Right cardiac atrium (tissue), 5 donors: ENCODE results near the gene KCNA2. TPM values are rescaled to one million over a fixed set of nuclear protein-coding genes. Genes with fewer than 3 reads are reported as not detected.

Experiments used
- ATAC-seq, 2 donors: fragments of 200-7000 bp; cut with Tn5 transposase; one replicate each; pipeline versions ENCODE4 v1.8.0 to v1.9.1; 2020; ENCODE audit warnings: moderate library complexity in 2 of 2, mild to moderate bottlenecking in 1 of 2
- DNase-seq, 3 donors: peaks; one replicate each; pipeline ENCODE4 v3.0.0-alpha.2; 2020
- H3K27ac ChIP-seq: one replicate; pipeline ENCODE4 v1.5.1; 2013; ENCODE audit warnings: mild to moderate bottlenecking, low read length, control low read depth, moderate library complexity
- H3K27me3 ChIP-seq: one replicate; pipeline ENCODE4 v1.6.1; 2013; ENCODE audit not compliant: control insufficient read depth, insufficient read depth
- H3K4me1 ChIP-seq: one replicate; pipeline ENCODE4 v1.6.1; 2013; ENCODE audit warnings: low read length; ENCODE audit not compliant: control insufficient read depth, insufficient read depth
- H3K4me3 ChIP-seq: one replicate; pipeline ENCODE4 v1.5.1; 2013; ENCODE audit warnings: low read length, control low read depth
- H3K9me3 ChIP-seq: one replicate; pipeline ENCODE4 v1.6.1; 2013; ENCODE audit warnings: low read length; ENCODE audit not compliant: control insufficient read depth
- WGBS: extraction: QIAGEN DNeasy Blood & Tissue Kit; methylation state at CpG from one replicate; pipeline ENCODE4 v1.1.7; 2013; 5-methylcytosine and 5-hydroxymethylcytosine counted together
- intact Hi-C, 4 donors: fragments of 100-400 bp; cut with DNase I; formaldehyde crosslinking; loops; one replicate each; pipeline versions ENCODE4 v1.11.0 to v1.14.0; 2022 to 2023
- polyA plus RNA-seq: library from polyadenylated mRNA; stranded (reverse); fragments of 200-250 nt; gene quantifications from one replicate; pipeline ENCODE4 v1.2.3, GENCODE V29; 2013
- total RNA-seq, 4 donors: library from RNA; stranded (reverse); fragmentation: NEBNext Ultra II Directional; extraction: Animal tissue kit (Norgen Biotek cat#: 25700); gene quantifications; one replicate each; pipeline ENCODE4 v1.2.1, GENCODE V29; 2021
- donor health status: healthy with polysubstance abuse.
- donor health status: DM: no; HTN: yes; CAD: no.
- donor health status: DM: no; HTN: no; CAD: no.
- donor health status: DM: no; HTN: yes; CAD: no; lungs with severe emphysema.
- donor health status: DM: yes; HTN: yes; CAD: no.

KCNA2 gene
- total and polyA plus RNA-seq, 5 donors, result 0.48 to 1.5 (median 0.82) TPM

- ATAC-seq, result no peak
- H3K9me3 ChIP-seq, result no peaks in the 10 kb centered on the region
- 53% methylated on average over 2 of the region's 2 CpGs for WGBS
- H3K4me3 ChIP-seq, result no peak overlapping the region
- no peaks in the 10 kb centered on the region for H3K4me1 ChIP-seq
- DNase-seq, result no peak
- H3K27me3 ChIP-seq, result no peaks in the 10 kb centered on the region
- no peak overlapping the region for H3K27ac ChIP-seq
- intact Hi-C loops, result loop anchor here in 3 of 4 donors (10.0 kb wide), 2 partner anchors 55 to 235 kb away; partner anchors contain the start of gene KCNA2 (in 1 of the 3)
Observed at GRCh38 chr1:110549831-110550230, 56.3 kb downstream of the KCNA2 start.

DNA sequence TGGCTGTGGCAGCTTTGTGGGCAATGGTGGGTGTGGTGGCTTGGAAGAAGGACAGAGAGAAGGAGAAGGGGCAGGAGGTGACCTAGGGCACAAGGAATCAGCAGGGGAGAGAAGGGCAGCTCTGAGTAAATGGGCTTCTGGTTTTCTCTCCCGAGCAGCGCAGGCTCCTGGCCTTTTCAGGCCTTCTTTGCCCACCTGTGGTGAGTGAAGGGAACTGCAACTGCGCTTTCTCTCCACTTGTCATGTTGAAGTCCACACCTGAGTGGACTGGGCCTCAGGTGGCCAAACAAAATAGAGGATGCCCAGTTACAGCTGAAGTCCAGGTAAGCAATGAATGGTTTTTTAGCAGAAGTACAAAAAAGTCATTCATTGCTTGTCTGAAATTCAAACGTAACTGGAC is 57.8 kb downstream of the KCNA2 start:
- Histone ChIP-seq H3K4me1 (no peaks in the 10 kb centered on the region), H3K27me3 (no peaks in the 10 kb centered on the region), H3K27ac (no peak overlapping the region), H3K9me3 (no peaks in the 10 kb centered on the region), H3K4me3 (no peak overlapping the region)
- DNase-seq, result no peak
- intact Hi-C loops, result no loop called here
- 58% methylated on average over 4 of the region's 4 CpGs for WGBS
- ATAC-seq, result no peak

GRCh38 chr1:110547017-110547416 is 59.1 kb downstream of the KCNA2 start:
- intact Hi-C loops, result no loop called here
- no peak for DNase-seq
- Histone ChIP-seq H3K4me3 (no peak overlapping the region), H3K9me3 (no peaks in the 10 kb centered on the region), H3K27me3 (no peaks in the 10 kb centered on the region), H3K27ac (no peak overlapping the region), H3K4me1 (no peaks in the 10 kb centered on the region)
- 51% methylated on average over 2 of the region's 2 CpGs for WGBS
- no peak for ATAC-seq

- 27% methylated on average over 2 of the region's 2 CpGs for WGBS
- Histone ChIP-seq H3K27ac (no peak overlapping the region), H3K4me3 (no peak overlapping the region), H3K27me3 (no peaks in the 10 kb centered on the region), H3K9me3 (no peaks in the 10 kb centered on the region), H3K4me1 (no peaks in the 10 kb centered on the region)
- DNase-seq (no peak), ATAC-seq (no peak)
- intact Hi-C loops, result no loop called here
Observed at GRCh38 chr1:110545492-110545891, 60.7 kb downstream of the KCNA2 start.

DNA sequence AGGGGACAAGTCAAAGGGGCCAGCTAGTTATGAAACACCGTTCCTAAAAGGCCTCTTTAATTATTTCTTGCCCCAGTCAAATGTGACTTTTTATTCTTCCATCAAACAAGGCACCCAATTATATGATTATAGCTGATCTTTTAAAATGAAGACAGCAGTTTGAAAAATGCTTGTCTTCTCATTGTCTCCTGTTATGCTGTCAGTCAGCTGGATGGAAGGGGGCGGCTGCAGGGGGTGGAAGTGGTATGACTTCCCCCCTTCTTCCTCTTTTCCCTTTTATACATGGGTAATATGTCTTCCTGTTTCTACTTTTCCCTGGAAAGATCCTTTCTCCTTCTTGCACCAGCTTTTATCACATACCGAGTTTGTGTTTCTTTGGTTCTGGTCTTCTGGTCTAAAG is 61.4 kb downstream of the KCNA2 start:
- no peak for DNase-seq
- no peak for ATAC-seq
- Histone ChIP-seq H3K9me3 (no peaks in the 10 kb centered on the region), H3K27ac (no peak overlapping the region), H3K27me3 (no peaks in the 10 kb centered on the region), H3K4me1 (no peaks in the 10 kb centered on the region), H3K4me3 (no peak overlapping the region)
- intact Hi-C loops, result no loop called here
- 64% methylated on average over 3 of the region's 3 CpGs for WGBS

Other genes starting within 250 kb of the KCNA2 start
- gene SLC16A4, start 215.3 kb downstream of the KCNA2 start, total RNA-seq, result 1 to 10 TPM; 4.6 to 7.3 (median 6.4) TPM
- gene SLC16A4, start 215.3 kb downstream of the KCNA2 start, polyA plus RNA-seq, result 3.0 TPM
- gene LAMTOR5, start 198.7 kb downstream of the KCNA2 start, total RNA-seq, result 100 to 1,000 TPM; 185 to 236 (median 207) TPM
- 549 TPM for gene LAMTOR5, start 198.7 kb downstream of the KCNA2 start, polyA plus RNA-seq
- gene PROK1, start 155.2 kb downstream of the KCNA2 start, total RNA-seq, result 1 to 10 TPM in 1 of 4 donors, under 1 TPM in 1, not detected in 2; 0.93 to 1.3 TPM
- gene PROK1, start 155.2 kb downstream of the KCNA2 start, polyA plus RNA-seq, result 2.6 TPM
- gene KCNA10, start 87.2 kb downstream of the KCNA2 start, total RNA-seq, result not detected
- gene KCNA10, start 87.2 kb downstream of the KCNA2 start, polyA plus RNA-seq, result not detected
- gene KCNA3, start 68.6 kb upstream of the KCNA2 start, total RNA-seq, result 1 to 10 TPM in 2 of 4 donors, under 1 TPM in 2; 0.34 to 2.0 (median 1.1) TPM
- gene KCNA3, start 68.6 kb upstream of the KCNA2 start, polyA plus RNA-seq, result 0.20 TPM